BE2C (cell line): ENCODE results near the gene MBLAC1.
A peak's percentile ranks its signal among the peaks of the same experiment; 100 is the strongest.

Source experiments
- DNase-seq: peaks from one replicate; pipeline ENCODE4 v3.0.0-alpha.2; 2020
- H3K27me3 ChIP-seq: fragments of 250-450 bp; sonication (Bioruptor Pico); 2 replicates; pipeline ENCODE4 v1.5.1; 2020; ENCODE audit warnings: mild to moderate bottlenecking
- H3K36me3 ChIP-seq: fragments of 250-450 bp; sonication (Bioruptor Pico); 2 replicates; pipeline ENCODE4 v1.5.1; 2020; ENCODE audit warnings: mild to moderate bottlenecking
- H3K4me1 ChIP-seq: fragments of 250-450 bp; sonication (Bioruptor Pico); 2 replicates; pipeline ENCODE4 v1.5.1; 2020
- H3K4me3 ChIP-seq: 2 replicates; pipeline ENCODE4 v1.5.1; 2011; ENCODE audit warnings: low read depth, low read length
- H3K9me3 ChIP-seq: fragments of 250-450 bp; sonication (Bioruptor Pico); 2 replicates; pipeline ENCODE4 v1.5.1; 2020
- CTCF ChIP-seq: IDR thresholded peaks from 2 replicates; pipeline ENCODE4 v1.5.1; 2012; ENCODE audit warnings: mild to moderate bottlenecking, low read depth, low read length

The MBLAC1 gene

DNA sequence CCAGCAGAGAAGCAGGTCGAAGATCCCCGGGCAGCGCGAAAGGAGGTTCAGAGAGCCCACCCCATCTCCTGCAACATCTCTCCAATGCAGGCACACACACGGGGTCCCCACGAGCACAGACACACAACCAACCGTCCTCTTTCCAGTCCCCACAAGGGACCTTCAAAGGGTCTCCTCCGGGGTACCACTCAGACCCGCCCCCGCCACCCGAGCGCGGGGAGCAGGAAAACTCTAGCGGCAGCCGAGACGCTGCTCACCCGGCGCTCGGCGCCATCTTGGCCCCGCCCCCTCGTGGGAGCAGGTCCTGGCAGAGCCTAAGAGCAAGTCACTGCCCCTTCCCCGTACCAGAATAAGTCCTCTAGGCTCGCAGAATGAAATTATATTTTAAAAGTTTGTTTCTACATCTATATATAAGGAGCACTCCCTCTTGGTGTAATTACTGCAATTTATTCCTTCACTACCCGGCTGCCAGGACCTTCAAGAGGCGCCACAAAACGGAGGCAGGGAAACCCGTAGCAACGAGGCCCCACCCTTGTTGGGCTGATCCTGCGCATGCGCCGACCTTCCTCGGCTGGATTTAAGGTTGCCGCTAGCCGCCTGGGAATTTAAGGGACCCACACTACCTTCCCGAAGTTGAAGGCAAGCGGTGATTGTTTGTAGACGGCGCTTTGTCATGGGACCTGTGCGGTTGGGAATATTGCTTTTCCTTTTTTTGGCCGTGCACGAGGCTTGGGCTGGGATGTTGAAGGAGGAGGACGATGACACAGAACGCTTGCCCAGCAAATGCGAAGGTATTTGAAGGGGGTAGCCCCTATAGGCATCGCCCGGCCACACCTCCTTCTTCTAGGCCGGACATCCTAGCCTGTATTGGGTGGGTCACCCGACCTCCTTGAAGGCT, 7.4 kb upstream of the MBLAC1 start, which contains the start of the genes CNPY4 and TAF6:
Gene CNPY4 (plus strand): TSS at position 563 of the 898 bp plus-strand sequence. CDS start 111 bp downstream, at position 674.
Gene TAF6 (minus strand): TSS at position 287 of the 898 bp plus-strand sequence. CDS start 5,149 bp downstream, outside the sequence.
- DNase-seq: peak; percentile 95
- peak within 1 kb of the TSS; percentile 99 for H3K4me3 ChIP-seq
- no peaks in the 10 kb centered on the region for H3K4me1 ChIP-seq
- no peaks in the 10 kb centered on the region for H3K9me3 ChIP-seq
- no peak for TF ChIP-seq CTCF
- no peaks in the 10 kb centered on the region for H3K36me3 ChIP-seq
- no peaks in the 10 kb centered on the region for H3K27me3 ChIP-seq

DNA sequence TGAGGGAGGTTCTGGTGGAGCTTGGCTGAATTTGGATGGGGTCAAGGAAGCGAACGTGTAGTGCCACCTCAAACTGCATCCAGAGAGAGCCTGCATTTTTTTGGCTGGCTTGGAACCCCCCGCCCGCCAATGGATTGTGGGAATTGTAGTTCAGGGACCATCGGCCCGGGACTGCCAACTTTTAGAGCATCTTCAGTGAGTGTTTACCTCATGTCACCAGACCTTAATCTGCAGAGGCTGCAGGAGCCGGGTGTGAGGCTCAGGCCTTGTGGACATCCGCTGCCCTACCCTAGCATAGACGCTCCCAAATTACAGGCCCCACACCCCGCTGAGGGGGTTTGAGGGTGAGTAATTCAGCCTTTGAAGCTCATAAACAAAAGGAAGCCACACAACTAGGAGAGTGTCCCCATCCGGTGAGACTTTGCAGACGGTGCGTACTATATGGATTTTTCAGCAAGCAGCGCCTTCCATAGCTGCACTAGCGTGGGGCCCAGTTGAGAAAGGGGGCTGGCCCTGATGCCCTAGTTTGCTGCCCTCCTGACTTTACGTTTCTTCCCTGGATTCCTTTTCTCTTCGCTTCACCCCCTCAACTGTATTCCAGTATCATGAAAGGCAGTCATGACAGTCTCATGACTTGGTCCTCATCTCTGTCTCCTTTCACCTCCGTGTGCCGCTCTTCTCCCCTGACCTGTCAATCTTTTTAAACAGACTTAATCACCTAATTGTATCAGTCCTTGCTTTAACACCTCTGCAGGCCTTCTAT, 6.6 kb upstream of the MBLAC1 start:
- no peaks in the 10 kb centered on the region for H3K9me3 ChIP-seq
- peak; percentile 53 for DNase-seq
- no peak for TF ChIP-seq CTCF

GRCh38 chr7:100120733-100121036, 6.1 kb upstream of the MBLAC1 start:
- DNase-seq: no peak
- H3K4me1 ChIP-seq: no peaks in the 10 kb centered on the region
- H3K9me3 ChIP-seq: no peaks in the 10 kb centered on the region
- TF ChIP-seq CTCF: no peak
- peak overlapping the region; percentile 99 for H3K4me3 ChIP-seq
- no peaks in the 10 kb centered on the region for H3K36me3 ChIP-seq
- H3K27me3 ChIP-seq: no peaks in the 10 kb centered on the region

More for the DNA sequence above, 6.6 kb upstream of the MBLAC1 start:
- Histone ChIP-seq H3K4me1 (no peaks in the 10 kb centered on the region), H3K36me3 (no peaks in the 10 kb centered on the region), H3K27me3 (no peaks in the 10 kb centered on the region), H3K4me3 (peak overlapping the region; percentile 99)

DNA sequence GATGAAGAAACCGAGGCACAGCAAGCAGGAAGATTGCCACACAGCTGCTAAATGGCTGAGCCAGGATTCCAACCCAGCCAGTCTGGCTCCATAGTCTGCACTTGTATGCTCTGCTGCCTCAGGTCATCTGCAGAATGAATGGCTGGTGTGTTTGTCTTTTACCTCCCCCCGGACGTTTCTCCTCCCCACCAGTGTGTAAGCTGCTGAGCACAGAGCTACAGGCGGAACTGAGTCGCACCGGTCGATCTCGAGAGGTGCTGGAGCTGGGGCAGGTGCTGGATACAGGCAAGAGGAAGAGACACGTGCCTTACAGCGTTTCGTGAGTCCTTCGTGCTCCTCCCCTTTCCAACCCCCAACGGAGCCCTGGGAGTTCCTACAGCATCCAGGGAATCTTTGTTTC, 4.7 kb upstream of the MBLAC1 start:
- no peak for DNase-seq
- H3K4me3 ChIP-seq: no peak overlapping the region
- no peak for TF ChIP-seq CTCF
- H3K9me3 ChIP-seq: no peaks in the 10 kb centered on the region
- H3K36me3 ChIP-seq: no peaks in the 10 kb centered on the region
- no peaks in the 10 kb centered on the region for H3K4me1 ChIP-seq
- no peaks in the 10 kb centered on the region for H3K27me3 ChIP-seq

DNA sequence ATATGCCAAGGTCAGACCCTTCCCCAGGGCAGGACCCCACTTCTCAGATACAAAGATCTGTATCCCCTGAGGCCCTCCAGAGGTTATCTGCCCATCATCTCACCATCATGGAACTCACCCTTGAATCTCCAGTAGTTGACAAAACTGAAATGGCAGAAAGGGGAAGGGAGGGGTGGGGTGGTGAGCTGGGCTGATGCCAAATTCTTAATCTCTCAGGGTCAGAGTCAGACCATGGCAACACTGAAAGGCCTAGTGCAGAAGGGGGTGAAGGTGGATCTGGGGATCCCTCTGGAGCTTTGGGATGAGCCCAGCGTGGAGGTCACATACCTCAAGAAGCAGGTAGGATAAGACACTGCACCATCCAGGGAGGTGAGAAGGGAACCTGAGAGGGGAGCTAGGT, 4.2 kb upstream of the MBLAC1 start:
- no peak for DNase-seq
- Histone ChIP-seq H3K4me3 (no peak overlapping the region), H3K27me3 (no peaks in the 10 kb centered on the region), H3K4me1 (no peaks in the 10 kb centered on the region), H3K9me3 (no peaks in the 10 kb centered on the region), H3K36me3 (no peaks in the 10 kb centered on the region)
- no peak for TF ChIP-seq CTCF
